CD4-positive, alpha-beta T cell (primary cell): ENCODE measurements around the gene UBXN2A. TPM values are rescaled to one million over a fixed set of nuclear protein-coding genes. Genes with fewer than 3 reads are reported as not detected.

ENCODE experiments used
- ATAC-seq: fragments of 200-7000 bp; cut with Tn5 transposase; one replicate; pipeline ENCODE4 v1.10.0; 2022; ENCODE audit warnings: mild to moderate bottlenecking; ENCODE audit not compliant: poor library complexity
- CTCF ChIA-PET: fragments of 350-600 bp; sonication (Branson Sonifier 250); formaldehyde crosslinking; loops from one replicate; lab custom pipeline; 2021; ENCODE audit warnings: antibody characterized with exemption, inconsistent platforms; lab: Charles Lee
- POLR2A ChIA-PET: fragments of 350-600 bp; sonication (Branson Sonifier 250); formaldehyde crosslinking; loops from one replicate; lab custom pipeline; 2021; ENCODE audit warnings: antibody characterized with exemption, inconsistent platforms; lab: Charles Lee
- DNase-seq, 14 experiments: peaks; one replicate each; pipeline ENCODE4 v3.0.0-alpha.2; 2013 to 2020; ENCODE audit warnings: mixed read lengths in 2 of 14
- H3K27ac ChIP-seq, 2 donors: one replicate each; pipeline versions ENCODE4 v1.5.1 to v1.7.0; 2013; ENCODE audit warnings: low read length in 2 of 2, low read depth in 1 of 2, mild to moderate bottlenecking in 1 of 2
- H3K27me3 ChIP-seq, 2 experiments: 1 replicate in 1 of 2; 2 replicates in 1 of 2; pipeline versions ENCODE4 v1.6.1 to v1.7.0; 2013; ENCODE audit warnings: low read length in 2 of 2, control low read depth in 1 of 2, mild to moderate bottlenecking in 1 of 2, moderate library complexity in 1 of 2; ENCODE audit not compliant: insufficient read depth in 2 of 2, control insufficient read depth in 1 of 2
- H3K36me3 ChIP-seq: one replicate; pipeline ENCODE4 v1.6.1; 2013; ENCODE audit warnings: low read length, control low read depth; ENCODE audit not compliant: insufficient read depth
- H3K4me1 ChIP-seq: one replicate; pipeline ENCODE4 v1.6.1; 2013; ENCODE audit warnings: low read length, control low read depth; ENCODE audit not compliant: insufficient read depth
- H3K4me3 ChIP-seq: one replicate; pipeline ENCODE4 v1.5.1; 2013; ENCODE audit warnings: mild to moderate bottlenecking, low read length, moderate library complexity
- H3K9me3 ChIP-seq, 2 experiments: 1 replicate in 1 of 2; 2 replicates in 1 of 2; pipeline versions ENCODE4 v1.6.1 to v1.7.0; 2013; ENCODE audit warnings: low read length in 2 of 2, mild to moderate bottlenecking in 2 of 2, control low read depth in 1 of 2, moderate library complexity in 1 of 2; ENCODE audit not compliant: control insufficient read depth in 1 of 2, insufficient read depth in 1 of 2
- H3K27ac Mint-ChIP-seq: one replicate; pipeline ENCODE4 v1.8.0; 2020; ENCODE audit warnings: mixed read lengths
- H3K27me3 Mint-ChIP-seq: one replicate; pipeline ENCODE4 v1.8.0; 2021; ENCODE audit warnings: mixed read lengths
- H3K36me3 Mint-ChIP-seq: one replicate; pipeline ENCODE4 v1.8.0; 2021; ENCODE audit warnings: low read depth, mixed read lengths
- H3K4me1 Mint-ChIP-seq: one replicate; pipeline ENCODE4 v1.8.0; 2021; ENCODE audit warnings: low read depth, mixed read lengths
- H3K4me3 Mint-ChIP-seq: one replicate; pipeline ENCODE4 v1.8.0; 2020; ENCODE audit warnings: mild to moderate bottlenecking, mixed read lengths
- H3K9me3 Mint-ChIP-seq: one replicate; pipeline ENCODE4 v1.8.0; 2020; ENCODE audit warnings: mixed read lengths
- intact Hi-C, 2 experiments: fragments of 100-400 bp; cut with DNase I in 1 of 2; cut with micrococcal nuclease in 1 of 2; formaldehyde crosslinking; loops; one replicate each; pipeline versions ENCODE4 v1.15.1 to v1.9.0; 2023 to 2025; cut with DNase I, micrococcal nuclease
- total RNA-seq, 174 experiments: library from RNA in 2 of 174; stranded (reverse) in 2 of 174; gene quantifications; one replicate each; pipeline ENCODE4 v1.2.3 and lab custom pipeline; 2021 to 2026
- TF ChIP-seq, protein P1 (sequence below): fragments of 200-600 bp; IDR thresholded peaks from one replicate; pipeline ENCODE4 v1.8.0; 2022; ENCODE audit warnings: antibody characterized with exemption, mild to moderate bottlenecking

UBXN2A gene
- total RNA-seq, 2 experiments from 2014 or later, result 12.9 to 16.7 TPM

DNA sequence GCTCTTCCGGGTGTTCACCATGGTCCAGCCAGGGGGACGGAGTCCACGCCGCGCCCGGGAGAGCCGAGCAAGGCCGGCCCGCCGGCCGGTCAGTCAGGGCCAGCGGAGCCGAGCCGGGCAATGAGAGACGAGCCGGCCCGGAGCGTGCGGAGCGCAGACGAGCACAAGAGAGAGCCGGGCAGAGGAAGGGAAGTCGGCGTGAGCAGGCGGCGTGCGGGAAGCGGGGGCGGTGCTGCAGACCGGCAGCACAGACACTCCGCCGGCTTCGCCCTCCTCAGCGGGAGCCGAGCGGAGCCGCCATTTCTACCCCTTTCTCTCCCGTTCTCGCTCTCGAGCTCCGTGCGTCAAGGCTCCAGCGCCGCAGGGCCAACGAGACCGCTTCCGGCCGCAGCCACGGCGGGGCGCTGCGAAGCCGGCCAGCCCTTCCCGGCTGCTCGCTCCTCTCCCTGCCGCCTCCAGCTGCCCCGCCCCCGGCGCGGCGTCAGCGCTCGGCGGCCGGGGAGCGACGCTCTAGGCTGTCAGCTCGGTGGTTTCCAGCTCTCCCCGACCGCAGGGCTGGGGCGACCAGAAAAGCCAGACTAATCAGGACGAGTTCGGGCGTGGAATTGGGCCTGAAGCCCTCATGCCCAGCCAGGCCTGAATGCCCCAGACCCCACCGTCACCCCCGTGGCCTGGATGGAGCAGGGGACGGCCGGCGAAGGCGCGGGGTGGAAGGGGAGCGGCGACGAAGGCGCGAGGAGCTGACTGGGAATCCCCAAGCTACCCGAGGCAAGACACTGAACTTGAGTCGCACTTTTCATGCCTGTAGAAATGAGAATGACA lies 13.3 kb upstream of the UBXN2A start, which contains the start of gene ATAD2B:
ATAD2B (minus strand) TSS at position 374 of the 822 bp plus-strand sequence; CDS start at position 21, 353 bp downstream.
- Histone ChIP-seq H3K9me3 (no peaks in the 10 kb centered on the region), H3K4me3 (peak within 1 kb of the TSS; percentile 91), H3K36me3 (no peaks in the 10 kb centered on the region), H3K27ac (peak within 1 kb of the TSS; percentile 98 to 99), H3K27me3 (no peaks in the 10 kb centered on the region), H3K4me1 (peaks cover 28% of the 10 kb centered on the region)
- peak within 1 kb of the TSS; percentile 98 for H3K27ac Mint-ChIP-seq
- H3K4me1 Mint-ChIP-seq, result peaks cover 55% of the 10 kb centered on the region
- intact Hi-C loops, result loop anchor here (1.0 to 10.0 kb wide), 11 partner anchors 12 to 865 kb away; partner anchors contain the start of genes SF3B6 (in 2 of the 2), TP53I3 (in 2 of the 2), WDCP (in 2 of the 2) and CENPO (in 1 of the 2)
- CTCF ChIA-PET, result interaction anchor here (0.5 to 5.9 kb wide), 28 partner anchors 9 to 866 kb away, joined by 3 to 51 read pairs (median 5); partner anchors contain the start of genes CENPO, PTRHD1, SF3B6 and TP53I3
- DNase-seq (peak; percentile 87 to 99 (median 93)), ATAC-seq (peak; percentile 80)
- no peaks in the 10 kb centered on the region for H3K27me3 Mint-ChIP-seq
- POLR2A ChIA-PET, result interaction anchor here (0.5 to 5.6 kb wide), 41 partner anchors 9 to 1361 kb away, joined by 3 to 132 read pairs (median 4); partner anchors contain the start of genes CENPO, FKBP1B, ITSN2 and PTRHD1
- TF ChIP-seq, protein P1, sequence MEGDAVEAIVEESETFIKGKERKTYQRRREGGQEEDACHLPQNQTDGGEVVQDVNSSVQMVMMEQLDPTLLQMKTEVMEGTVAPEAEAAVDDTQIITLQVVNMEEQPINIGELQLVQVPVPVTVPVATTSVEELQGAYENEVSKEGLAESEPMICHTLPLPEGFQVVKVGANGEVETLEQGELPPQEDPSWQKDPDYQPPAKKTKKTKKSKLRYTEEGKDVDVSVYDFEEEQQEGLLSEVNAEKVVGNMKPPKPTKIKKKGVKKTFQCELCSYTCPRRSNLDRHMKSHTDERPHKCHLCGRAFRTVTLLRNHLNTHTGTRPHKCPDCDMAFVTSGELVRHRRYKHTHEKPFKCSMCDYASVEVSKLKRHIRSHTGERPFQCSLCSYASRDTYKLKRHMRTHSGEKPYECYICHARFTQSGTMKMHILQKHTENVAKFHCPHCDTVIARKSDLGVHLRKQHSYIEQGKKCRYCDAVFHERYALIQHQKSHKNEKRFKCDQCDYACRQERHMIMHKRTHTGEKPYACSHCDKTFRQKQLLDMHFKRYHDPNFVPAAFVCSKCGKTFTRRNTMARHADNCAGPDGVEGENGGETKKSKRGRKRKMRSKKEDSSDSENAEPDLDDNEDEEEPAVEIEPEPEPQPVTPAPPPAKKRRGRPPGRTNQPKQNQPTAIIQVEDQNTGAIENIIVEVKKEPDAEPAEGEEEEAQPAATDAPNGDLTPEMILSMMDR, result peak; percentile 74
- peak within 1 kb of the TSS; percentile 98 for H3K4me3 Mint-ChIP-seq
- peaks cover 17% of the 10 kb centered on the region for H3K36me3 Mint-ChIP-seq
- H3K9me3 Mint-ChIP-seq, result no peaks in the 10 kb centered on the region

DNA sequence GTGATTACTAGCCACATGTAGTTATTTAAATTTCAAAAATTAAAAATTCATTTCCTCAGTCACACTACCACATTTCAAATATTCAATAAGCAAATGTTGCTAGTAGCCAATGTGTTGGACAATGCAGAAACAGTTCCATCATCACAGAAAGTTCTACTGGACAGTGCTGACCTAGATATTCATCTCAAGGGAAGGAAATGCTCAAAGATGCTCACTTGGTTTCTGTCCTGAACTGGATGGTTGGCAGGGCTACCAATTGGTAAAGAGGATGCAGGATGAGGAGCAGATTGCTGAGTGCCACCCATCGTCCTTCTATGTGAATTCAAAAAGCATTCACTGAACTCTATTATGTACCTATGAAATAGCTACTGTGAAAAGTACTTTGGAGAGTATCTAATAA lies 6.0 kb upstream of the UBXN2A start:
- H3K27ac ChIP-seq, result no peak overlapping the region

More for the DNA sequence above, 6.0 kb upstream of the UBXN2A start:
- Histone ChIP-seq H3K36me3 (no peaks in the 10 kb centered on the region), H3K9me3 (no peaks in the 10 kb centered on the region), H3K4me3 (no peak overlapping the region), H3K4me1 (peaks cover 2% of the 10 kb centered on the region), H3K27me3 (no peaks in the 10 kb centered on the region)
- Mint-ChIP-seq H3K4me3 (no peak overlapping the region), H3K27me3 (no peaks in the 10 kb centered on the region), H3K27ac (no peak overlapping the region), H3K4me1 (peaks cover under 1% of the 10 kb centered on the region), H3K9me3 (no peaks in the 10 kb centered on the region), H3K36me3 (peaks cover under 1% of the 10 kb centered on the region)
- ATAC-seq (no peak), DNase-seq (no peak)
- TF ChIP-seq, protein P1, result no peak
- intact Hi-C loops, result loop anchor here in 1 of 2 experiments (10.0 kb wide), 1 partner anchor 561 kb away; the partner anchor contains the start of gene NCOA1
- ChIA-PET CTCF (no interaction called here), POLR2A (interaction anchor here (0.9 kb wide), 1 partner anchor 10 kb away, joined by 3 read pairs; no protein-coding TSS in a partner anchor)
